ENCODE measurements around the gene CCND3. TPM values are rescaled to one million over a fixed set of nuclear protein-coding genes. Genes with fewer than 3 reads are reported as not detected.
A peak's percentile ranks its signal among the peaks of the same experiment; 100 is the strongest.

The CCND3 gene
- total RNA-seq, 1 donor from 2014 or later, result 37.2 TPM

GRCh38 chr6:41929924-41930323 is 11.7 kb downstream of the CCND3 start:
- Mint-ChIP-seq H3K36me3 (peaks cover 33% of the 10 kb centered on the region), H3K4me1 (no peaks in the 10 kb centered on the region), H3K27me3 (ENCODE audit: low read depth) (no peaks in the 10 kb centered on the region), H3K9me3 (no peaks in the 10 kb centered on the region), H3K4me3 (no peak overlapping the region), H3K27ac (no peak overlapping the region)
- no peak for TF ChIP-seq CTCF (IDR thresholded peaks at IDR 0.05; ENCODE audit: unreplicated experiment)
- DNase-seq (ENCODE audit: low spot score in 2 of 2, unreplicated experiment in 2 of 2), result no peak

DNA sequence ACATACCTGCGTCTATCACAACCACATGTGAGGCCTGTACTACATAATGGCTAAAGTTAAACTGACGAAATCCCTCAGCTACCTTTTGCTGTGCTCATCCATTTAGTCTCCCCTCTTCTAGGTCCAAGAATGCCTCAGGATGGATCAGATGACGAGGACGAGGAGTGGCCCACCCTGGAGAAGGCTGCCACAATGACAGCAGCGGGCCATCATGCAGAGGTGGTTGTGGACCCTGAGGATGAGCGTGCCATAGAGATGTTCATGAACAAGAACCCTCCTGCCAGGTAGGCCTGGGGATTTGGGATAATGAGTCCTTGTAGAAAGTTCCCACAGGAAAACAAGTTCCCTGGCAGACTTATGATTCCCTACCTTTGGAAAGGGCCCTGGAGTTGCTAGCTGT is 14.4 kb downstream of the CCND3 start:
- no peak for DNase-seq (ENCODE audit: low spot score in 2 of 2, unreplicated experiment in 2 of 2)
- Mint-ChIP-seq H3K27ac (no peak overlapping the region), H3K27me3 (ENCODE audit: low read depth) (no peaks in the 10 kb centered on the region)

GRCh38 chr6:41922154-41922553 is 19.5 kb downstream of the CCND3 start:
- H3K27ac Mint-ChIP-seq, result peak overlapping the region; percentile 100
- no peaks in the 10 kb centered on the region for H3K27me3 Mint-ChIP-seq (ENCODE audit: low read depth)
- peaks cover 34% of the 10 kb centered on the region for H3K4me1 Mint-ChIP-seq
- TF ChIP-seq CTCF (IDR thresholded peaks at IDR 0.05; ENCODE audit: unreplicated experiment), result no peak
- H3K4me3 Mint-ChIP-seq, result peak overlapping the region; percentile 99
- no peaks in the 10 kb centered on the region for H3K9me3 Mint-ChIP-seq
- H3K36me3 Mint-ChIP-seq, result peaks cover 17% of the 10 kb centered on the region
- DNase-seq (ENCODE audit: low spot score in 2 of 2, unreplicated experiment in 2 of 2), result no peak

More for the DNA sequence above, 14.4 kb downstream of the CCND3 start:
- Mint-ChIP-seq H3K4me1 (peaks cover 17% of the 10 kb centered on the region), H3K36me3 (peaks cover 33% of the 10 kb centered on the region), H3K9me3 (no peaks in the 10 kb centered on the region), H3K4me3 (no peak overlapping the region)
- TF ChIP-seq CTCF (IDR thresholded peaks at IDR 0.05; ENCODE audit: unreplicated experiment), result no peak

DNA sequence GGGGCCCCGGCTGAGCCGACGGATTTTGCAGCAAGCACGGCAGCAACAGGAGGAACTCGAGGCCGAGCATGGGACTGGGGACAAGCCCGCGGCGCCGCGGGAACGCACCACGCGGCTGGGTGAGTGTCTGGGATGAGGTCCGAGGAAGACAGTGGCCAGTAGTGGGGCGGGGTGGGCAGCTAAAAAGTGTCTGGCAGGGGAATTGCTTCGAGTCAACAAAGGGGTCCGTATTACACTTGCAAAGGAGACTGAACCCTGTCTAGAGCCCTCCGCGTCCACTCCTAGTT is 20.0 kb downstream of the CCND3 start:
- Mint-ChIP-seq H3K36me3 (peaks cover 17% of the 10 kb centered on the region), H3K27me3 (ENCODE audit: low read depth) (no peaks in the 10 kb centered on the region), H3K4me1 (peaks cover 34% of the 10 kb centered on the region), H3K4me3 (peak overlapping the region; percentile 99), H3K9me3 (no peaks in the 10 kb centered on the region), H3K27ac (peak overlapping the region; percentile 100)
- no peak for DNase-seq (ENCODE audit: low spot score in 2 of 2, unreplicated experiment in 2 of 2)
- no peak for TF ChIP-seq CTCF (IDR thresholded peaks at IDR 0.05; ENCODE audit: unreplicated experiment)

- Mint-ChIP-seq H3K4me3 (peak within 1 kb of the TSS; percentile 99), H3K4me1 (peaks cover 34% of the 10 kb centered on the region), H3K27ac (peak within 1 kb of the TSS; percentile 100), H3K27me3 (ENCODE audit: low read depth) (no peaks in the 10 kb centered on the region), H3K9me3 (no peaks in the 10 kb centered on the region), H3K36me3 (peaks cover 20% of the 10 kb centered on the region)
- TF ChIP-seq CTCF (IDR thresholded peaks at IDR 0.05; ENCODE audit: unreplicated experiment), result peak; percentile 93
- peak; percentile 84 to 98 for DNase-seq (ENCODE audit: low spot score in 2 of 2, unreplicated experiment in 2 of 2)
Observed at GRCh38 chr6:41920921-41921711, 20.5 kb downstream of the CCND3 start, which contains the start of the genes BYSL and MED20. BYSL (plus strand) TSS chr6:41921499; CDS start chr6:41921563, 64 bp downstream. MED20 (minus strand) TSS chr6:41921139; CDS start chr6:41921018, 121 bp downstream.
